Esophagus muscularis mucosa (tissue), 3 donors: ENCODE measurements around the gene LILRB5.

Experiments used
- POLR2A ChIP-seq: fragments of 450-650 bp; IDR thresholded peaks from one replicate; pipeline ENCODE4 v1.6.1; 2017; ENCODE audit warnings: antibody characterized with exemption, moderate library complexity, mild to moderate bottlenecking, low read depth
- TF ChIP-seq, protein P1 (sequence below), 3 experiments: fragments of 200-600 bp in 2 of 3; fragments of 450-650 bp in 1 of 3; sonication (generic) in 2 of 3; IDR thresholded peaks; one replicate each; pipeline ENCODE4 v1.5.1; 2017 to 2019; ENCODE audit warnings: antibody characterized with exemption in 3 of 3, mild to moderate bottlenecking in 2 of 3, moderate library complexity in 1 of 3

DNA sequence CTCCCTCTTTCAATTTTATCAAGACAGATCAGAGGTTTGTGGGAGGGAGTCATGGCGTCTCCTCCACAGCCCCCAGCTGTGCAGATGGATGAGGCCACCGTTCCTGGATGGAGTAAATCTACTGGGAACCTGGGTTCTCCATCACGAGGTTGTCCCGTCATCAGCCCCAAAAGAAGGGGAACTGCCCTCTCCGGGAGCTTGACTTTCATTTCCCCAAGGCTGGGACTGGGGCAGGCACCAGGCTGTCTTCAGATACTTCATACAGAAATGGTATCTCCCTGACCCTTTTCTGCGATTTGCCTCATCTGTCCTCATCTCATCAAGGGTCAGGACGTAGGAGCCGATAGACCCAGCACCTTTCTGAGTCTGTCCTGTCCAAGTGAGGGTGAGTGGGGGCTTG, 14.0 kb upstream of the LILRB5 start:
- TF ChIP-seq, protein P1, sequence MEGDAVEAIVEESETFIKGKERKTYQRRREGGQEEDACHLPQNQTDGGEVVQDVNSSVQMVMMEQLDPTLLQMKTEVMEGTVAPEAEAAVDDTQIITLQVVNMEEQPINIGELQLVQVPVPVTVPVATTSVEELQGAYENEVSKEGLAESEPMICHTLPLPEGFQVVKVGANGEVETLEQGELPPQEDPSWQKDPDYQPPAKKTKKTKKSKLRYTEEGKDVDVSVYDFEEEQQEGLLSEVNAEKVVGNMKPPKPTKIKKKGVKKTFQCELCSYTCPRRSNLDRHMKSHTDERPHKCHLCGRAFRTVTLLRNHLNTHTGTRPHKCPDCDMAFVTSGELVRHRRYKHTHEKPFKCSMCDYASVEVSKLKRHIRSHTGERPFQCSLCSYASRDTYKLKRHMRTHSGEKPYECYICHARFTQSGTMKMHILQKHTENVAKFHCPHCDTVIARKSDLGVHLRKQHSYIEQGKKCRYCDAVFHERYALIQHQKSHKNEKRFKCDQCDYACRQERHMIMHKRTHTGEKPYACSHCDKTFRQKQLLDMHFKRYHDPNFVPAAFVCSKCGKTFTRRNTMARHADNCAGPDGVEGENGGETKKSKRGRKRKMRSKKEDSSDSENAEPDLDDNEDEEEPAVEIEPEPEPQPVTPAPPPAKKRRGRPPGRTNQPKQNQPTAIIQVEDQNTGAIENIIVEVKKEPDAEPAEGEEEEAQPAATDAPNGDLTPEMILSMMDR (IDR thresholded peaks at IDR 0.05): no peak
- no peak for TF ChIP-seq POLR2A
